Vagina (tissue), 2 donors: ENCODE results near the gene SMARCAL1.

Experiments
- POLR2A ChIP-seq, 2 donors: fragments of 450-650 bp; IDR thresholded peaks; one replicate each; pipeline ENCODE4 v1.6.1; 2017; ENCODE audit warnings: antibody characterized with exemption in 2 of 2, mild to moderate bottlenecking in 2 of 2, moderate library complexity in 2 of 2
- POLR2AphosphoS5 ChIP-seq, 2 donors: sonication (generic); formaldehyde crosslinking; IDR thresholded peaks; one replicate each; pipeline ENCODE4 v1.9.0; 2017; ENCODE audit warnings: antibody characterized with exemption in 2 of 2, mild to moderate bottlenecking in 2 of 2, low read depth in 1 of 2; ENCODE audit not compliant: insufficient read depth in 1 of 2
- TF ChIP-seq, protein P1 (sequence below), 3 experiments: fragments of 450-650 bp in 2 of 3; fragments of 200-600 bp in 1 of 3; sonication (generic) in 1 of 3; IDR thresholded peaks; one replicate each; pipeline ENCODE4 v1.5.1; 2017 to 2019; ENCODE audit warnings: antibody characterized with exemption in 3 of 3, mild to moderate bottlenecking in 2 of 3, moderate library complexity in 2 of 3

DNA sequence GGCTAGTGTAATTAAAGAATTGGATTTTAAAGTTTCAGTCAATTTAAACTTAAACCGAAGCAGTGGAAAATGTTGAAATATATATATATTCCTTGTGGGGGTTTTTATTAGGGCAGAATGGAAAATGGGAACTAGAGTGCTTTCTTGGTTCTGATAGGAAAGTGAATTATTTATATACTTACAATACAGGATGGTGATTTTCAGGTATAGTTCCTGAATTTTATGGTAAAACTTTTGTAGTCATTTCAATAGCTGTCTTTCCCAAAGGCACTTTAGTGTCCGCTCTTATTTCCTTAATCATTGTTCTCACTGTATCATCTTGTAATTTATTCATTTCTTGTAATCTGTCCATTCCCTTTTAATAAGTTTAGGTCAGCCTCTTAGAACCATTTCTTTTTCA lies 88.3 kb downstream of the SMARCAL1 start:
- TF ChIP-seq, protein P1, sequence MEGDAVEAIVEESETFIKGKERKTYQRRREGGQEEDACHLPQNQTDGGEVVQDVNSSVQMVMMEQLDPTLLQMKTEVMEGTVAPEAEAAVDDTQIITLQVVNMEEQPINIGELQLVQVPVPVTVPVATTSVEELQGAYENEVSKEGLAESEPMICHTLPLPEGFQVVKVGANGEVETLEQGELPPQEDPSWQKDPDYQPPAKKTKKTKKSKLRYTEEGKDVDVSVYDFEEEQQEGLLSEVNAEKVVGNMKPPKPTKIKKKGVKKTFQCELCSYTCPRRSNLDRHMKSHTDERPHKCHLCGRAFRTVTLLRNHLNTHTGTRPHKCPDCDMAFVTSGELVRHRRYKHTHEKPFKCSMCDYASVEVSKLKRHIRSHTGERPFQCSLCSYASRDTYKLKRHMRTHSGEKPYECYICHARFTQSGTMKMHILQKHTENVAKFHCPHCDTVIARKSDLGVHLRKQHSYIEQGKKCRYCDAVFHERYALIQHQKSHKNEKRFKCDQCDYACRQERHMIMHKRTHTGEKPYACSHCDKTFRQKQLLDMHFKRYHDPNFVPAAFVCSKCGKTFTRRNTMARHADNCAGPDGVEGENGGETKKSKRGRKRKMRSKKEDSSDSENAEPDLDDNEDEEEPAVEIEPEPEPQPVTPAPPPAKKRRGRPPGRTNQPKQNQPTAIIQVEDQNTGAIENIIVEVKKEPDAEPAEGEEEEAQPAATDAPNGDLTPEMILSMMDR (IDR thresholded peaks at IDR 0.05) = no peak
- TF ChIP-seq POLR2A (IDR thresholded peaks at IDR 0.05) (no peak), POLR2AphosphoS5 (IDR thresholded peaks at IDR 0.05; ENCODE audit: insufficient read depth in 1 of 2, low read depth in 1 of 2) (no peak)
